HCT116 (cell line): ENCODE data around the gene RIPOR2. TPM values are rescaled to one million over a fixed set of nuclear protein-coding genes. Genes with fewer than 3 reads are reported as not detected.

Experiments
- ATAC-seq: fragments of 200-7000 bp; cut with Tn5 transposase; 2 replicates; pipeline ENCODE4 v1.9.1; 2020; ENCODE audit warnings: mild to moderate bottlenecking, moderate library complexity
- BruUV-seq: library from RNA; stranded (reverse); fragments of 400-500 nt; replicated peaks from 2 replicates; lab custom pipeline; 2021; lab: Mats Ljungman, UMichigan
- CTCF ChIA-PET: fragments of 300-600 bp; sonication (Branson Sonifier 250); formaldehyde crosslinking; loops from one replicate; lab custom pipeline; 2021; ENCODE audit warnings: antibody characterized with exemption; lab: Charles Lee
- POLR2A ChIA-PET: fragments of 300-600, 350-600 bp; sonication (Branson Sonifier 250); formaldehyde crosslinking; loops from one replicate; lab custom pipeline; 2021; ENCODE audit warnings: antibody characterized with exemption; lab: Charles Lee
- RAD21 ChIA-PET, 2 experiments: fragments of 300-600 bp; sonication (Branson Sonifier 250); formaldehyde crosslinking; loops; one replicate each; lab custom pipeline; 2023; ENCODE audit warnings: low total read pairs in 2 of 2; ENCODE audit not compliant: uncharacterized antibody in 2 of 2, unreplicated experiment in 2 of 2, low non-redundant PET in 1 of 2; lab: Charles Lee
- DNase-seq: peaks from one replicate; pipeline ENCODE4 v3.0.0-alpha.2; 2010; ENCODE audit warnings: low read depth, low spot score
- H2AFZ ChIP-seq: fragments of 200-600 bp; shearing (Covaris generic), sonication (generic); 2 replicates; pipeline ENCODE4 v1.6.1; 2017; ENCODE audit warnings: low read depth, mixed run types, mixed read lengths, antibody characterized with exemption, low read length; ENCODE audit not compliant: poor library complexity, severe bottlenecking
- H3K27ac ChIP-seq: 2 replicates; pipeline ENCODE4 v1.5.1; 2012; ENCODE audit warnings: low read depth, low read length
- H3K27me3 ChIP-seq: fragments of 200-600 bp; sonication (generic); 2 replicates; pipeline ENCODE4 v1.6.1; 2016; ENCODE audit warnings: mixed run types, low read length, mixed read lengths; ENCODE audit not compliant: insufficient read depth
- H3K36me3 ChIP-seq, 2 experiments: fragments of 200-500 bp in 1 of 2; fragments of 200-600 bp in 1 of 2; sonication (Bioruptor generic) in 1 of 2; sonication (generic) in 1 of 2; 2 replicates each; pipeline versions ENCODE4 v1.5.1 to v1.6.1; 2014 to 2016; ENCODE audit warnings: low read length in 2 of 2, inconsistent platforms in 1 of 2, mixed read lengths in 1 of 2, mixed run types in 1 of 2; ENCODE audit not compliant: insufficient read depth in 2 of 2, control insufficient read depth in 1 of 2
- H3K4me1 ChIP-seq, 2 experiments: fragments of 200-600 bp in 1 of 2; sonication (generic) in 1 of 2; 2 replicates each; pipeline versions ENCODE4 v1.5.1 to v1.6.1; 2012 to 2017; ENCODE audit warnings: low read length in 2 of 2, inconsistent platforms in 1 of 2, mild to moderate bottlenecking in 1 of 2, mixed read lengths in 1 of 2, mixed run types in 1 of 2, moderate library complexity in 1 of 2; ENCODE audit not compliant: insufficient read depth in 2 of 2, control insufficient read depth in 1 of 2
- H3K4me2 ChIP-seq: fragments of 200-600 bp; sonication (generic); 2 replicates; pipeline ENCODE4 v1.6.1; 2017; ENCODE audit warnings: mixed run types, low read length, mixed read lengths
- H3K4me3 ChIP-seq, 2 experiments: fragments of 200-600 bp in 1 of 2; sonication (generic) in 1 of 2; replicated peaks in 1 of 2; 2 replicates each; pipeline ENCODE4 v1.5.1; 2011 to 2016; ENCODE audit warnings: low read length in 2 of 2, control low read depth in 1 of 2, low read depth in 1 of 2, mild to moderate bottlenecking in 1 of 2, mixed read lengths in 1 of 2, mixed run types in 1 of 2
- H3K79me2 ChIP-seq: fragments of 200-600 bp; sonication (generic); 2 replicates; pipeline ENCODE4 v1.6.1; 2017; ENCODE audit warnings: mild to moderate bottlenecking, mixed run types, low read length, moderate library complexity, mixed read lengths; ENCODE audit not compliant: insufficient read depth
- H3K9ac ChIP-seq: fragments of 200-600 bp; sonication (generic); 2 replicates; pipeline ENCODE4 v1.6.1; 2016; ENCODE audit warnings: low read length, mixed read lengths
- H3K9me2 ChIP-seq: fragments of 200-600 bp; sonication (generic), shearing (Covaris generic); 2 replicates; pipeline ENCODE4 v1.6.1; 2017; ENCODE audit warnings: mixed run types, mild to moderate bottlenecking, moderate library complexity; ENCODE audit not compliant: insufficient read depth
- H3K9me3 ChIP-seq, 2 experiments: fragments of 200-500 bp in 1 of 2; fragments of 200-600 bp in 1 of 2; sonication (Bioruptor generic) in 1 of 2; sonication (generic) in 1 of 2; 2 replicates each; pipeline ENCODE4 v1.6.1; 2014 to 2017; ENCODE audit warnings: low read length in 2 of 2, mixed read lengths in 2 of 2, inconsistent platforms in 1 of 2, low read depth in 1 of 2, mild to moderate bottlenecking in 1 of 2, mixed run types in 1 of 2, moderate library complexity in 1 of 2; ENCODE audit not compliant: control insufficient read depth in 1 of 2, insufficient read depth in 1 of 2
- H4K20me1 ChIP-seq: fragments of 200-600 bp; sonication (generic), shearing (Covaris generic); 2 replicates; pipeline ENCODE4 v1.6.1; 2017; ENCODE audit warnings: mixed run types, mild to moderate bottlenecking, moderate library complexity; ENCODE audit not compliant: insufficient read depth
- EGR1 ChIP-seq: IDR thresholded peaks from 2 replicates; pipeline ENCODE4 v1.6.1; 2012; ENCODE audit warnings: low read depth
- RAD21 ChIP-seq: IDR thresholded peaks from 2 replicates; pipeline ENCODE4 v1.6.1; 2012; ENCODE audit warnings: low read depth, mild to moderate bottlenecking
- intact Hi-C: fragments of 100-400 bp; cut with micrococcal nuclease; formaldehyde crosslinking; loops from 2 replicates; pipeline ENCODE4 v1.10.0; 2022
- total RNA-seq: library from RNA; stranded (reverse); gene quantifications from one replicate; pipeline ENCODE4 v1.2.1, GENCODE V29; 2021; ENCODE audit not compliant: unreplicated experiment
- TF ChIP-seq, protein P1 (sequence below), 3 experiments: fragments of 200-600 bp in 1 of 3; sonication (generic) in 1 of 3; IDR thresholded peaks in 2 of 3; conservative IDR thresholded peaks in 1 of 3; 2 replicates each; pipeline ENCODE4 v1.5.1; 2012 to 2017; ENCODE audit warnings: low read depth in 2 of 3, low read length in 2 of 3, antibody characterized with exemption in 1 of 3, borderline replicate concordance in 1 of 3, control low read depth in 1 of 3, mild to moderate bottlenecking in 1 of 3, mixed read lengths in 1 of 3, mixed run types in 1 of 3, moderate library complexity in 1 of 3; ENCODE audit not compliant: insufficient read depth in 1 of 3

Gene RIPOR2
- total RNA-seq, 1 experiment from 2014 or later = 0.44 TPM

DNA sequence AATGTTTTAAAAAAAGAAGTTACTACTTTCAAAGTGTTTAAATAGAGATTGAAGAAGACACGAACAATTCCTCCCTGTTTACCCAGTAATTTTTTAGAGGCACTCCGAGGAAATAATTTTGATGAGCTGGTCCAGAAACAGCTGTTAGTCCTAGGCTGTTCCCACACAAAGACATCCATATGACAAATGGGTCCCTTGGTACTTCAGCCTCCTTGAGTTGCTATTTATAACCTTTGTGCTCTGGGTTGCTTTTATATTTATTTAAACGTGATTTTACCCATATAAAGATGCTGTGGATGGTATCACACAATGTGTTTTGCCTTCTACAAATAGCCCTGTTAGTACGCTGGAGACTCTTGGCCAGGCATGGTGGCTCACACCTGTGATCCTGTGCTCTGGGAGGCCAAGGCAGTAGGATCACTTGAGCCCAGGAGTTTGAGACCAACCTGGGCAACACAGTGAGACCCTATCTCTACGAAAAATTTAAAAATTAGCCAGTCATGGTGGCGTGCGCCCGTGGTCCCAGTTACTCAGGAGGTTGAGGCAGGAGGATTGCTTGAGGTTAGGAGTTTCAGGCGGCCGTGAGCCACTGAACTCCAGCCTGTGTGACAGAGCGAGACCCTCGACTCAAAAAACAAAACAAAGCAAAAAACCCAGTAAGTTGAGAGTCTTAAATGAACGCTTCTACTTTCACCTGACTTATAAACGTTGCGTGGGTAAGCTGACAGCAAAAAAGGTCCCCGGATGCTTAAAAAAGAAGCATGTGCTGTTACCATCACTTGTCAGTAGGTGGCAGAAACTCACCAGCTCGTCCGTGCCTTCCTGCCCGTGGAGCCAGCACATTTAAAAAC lies 80.1 kb downstream of the RIPOR2 start:
- Histone ChIP-seq H3K4me1 (peaks cover 3 to 10% of the 10 kb centered on the region in 2 experiments; a peak in 2 of 4 replicates), H3K27me3 (peaks cover 1% of the 10 kb centered on the region; the same call in 1 of the 2 replicates), H3K9ac (peak overlapping the region; percentile 26; the same call in 1 of the 2 replicates), H3K4me2 (peak overlapping the region; percentile 70), H3K27ac (no peak overlapping the region), H2AFZ (peak overlapping the region; percentile 96), H3K36me3 (no peaks in the 10 kb centered on the region), H3K79me2 (no peaks in the 10 kb centered on the region), H3K9me2 (no peaks in the 10 kb centered on the region), H4K20me1 (no peaks in the 10 kb centered on the region), H3K4me3 (peak overlapping the region; percentile 2 to 39), H3K9me3 (no peaks in the 10 kb centered on the region)
- ChIA-PET POLR2A (interaction anchor here (1.5 to 2.0 kb wide), 2 partner anchors 162 to 215 kb away, joined by 3 to 7 read pairs; no protein-coding TSS in a partner anchor), CTCF (interaction anchor here (0.7 to 4.0 kb wide), 12 partner anchors 10 to 410 kb away, joined by 3 to 66 read pairs (median 4); no protein-coding TSS in a partner anchor), RAD21 (interaction anchor here (1.0 to 1.4 kb wide), 3 partner anchors 162 to 215 kb away, joined by 3 to 6 read pairs (median 4); no protein-coding TSS in a partner anchor)
- intact Hi-C loops = loop anchor here (1.0 to 5.0 kb wide), 4 partner anchors 137 to 747 kb away; no protein-coding TSS in a partner anchor
- no peak for TF ChIP-seq EGR1
- TF ChIP-seq, protein P1, sequence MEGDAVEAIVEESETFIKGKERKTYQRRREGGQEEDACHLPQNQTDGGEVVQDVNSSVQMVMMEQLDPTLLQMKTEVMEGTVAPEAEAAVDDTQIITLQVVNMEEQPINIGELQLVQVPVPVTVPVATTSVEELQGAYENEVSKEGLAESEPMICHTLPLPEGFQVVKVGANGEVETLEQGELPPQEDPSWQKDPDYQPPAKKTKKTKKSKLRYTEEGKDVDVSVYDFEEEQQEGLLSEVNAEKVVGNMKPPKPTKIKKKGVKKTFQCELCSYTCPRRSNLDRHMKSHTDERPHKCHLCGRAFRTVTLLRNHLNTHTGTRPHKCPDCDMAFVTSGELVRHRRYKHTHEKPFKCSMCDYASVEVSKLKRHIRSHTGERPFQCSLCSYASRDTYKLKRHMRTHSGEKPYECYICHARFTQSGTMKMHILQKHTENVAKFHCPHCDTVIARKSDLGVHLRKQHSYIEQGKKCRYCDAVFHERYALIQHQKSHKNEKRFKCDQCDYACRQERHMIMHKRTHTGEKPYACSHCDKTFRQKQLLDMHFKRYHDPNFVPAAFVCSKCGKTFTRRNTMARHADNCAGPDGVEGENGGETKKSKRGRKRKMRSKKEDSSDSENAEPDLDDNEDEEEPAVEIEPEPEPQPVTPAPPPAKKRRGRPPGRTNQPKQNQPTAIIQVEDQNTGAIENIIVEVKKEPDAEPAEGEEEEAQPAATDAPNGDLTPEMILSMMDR (IDR thresholded peaks at IDR 0.05 in 2 of 3, conservative IDR thresholded peaks at IDR 0.05 in 1 of 3; ENCODE audit: borderline replicate concordance in 1 of 3, insufficient read depth in 1 of 3, low read depth in 2 of 3, low read length in 2 of 3) = peak; percentile 79 to 85 (median 85)
- peak; percentile 90 for TF ChIP-seq RAD21
- ATAC-seq = peak; percentile 94
- peak; percentile 54 for DNase-seq
- no TSS peak for BruUV-seq
